HG03108 (cell line): Measurements from ENCODE around the gene FSD1L.
A peak's percentile ranks its signal among the peaks of the same experiment; 100 is the strongest.
"Not testable (repeated sequence)": the region's sequence is repeated elsewhere in the genome, so short reads cannot be mapped to it uniquely, and the experiment has no call there.

ENCODE experiments used
- ATAC-seq: cut with Tn5 transposase; IDR thresholded peaks from one replicate; pipeline ENCODE4 v1.9.1; 2021; ENCODE audit warnings: moderate library complexity; ENCODE audit not compliant: unreplicated experiment

FSD1L gene

DNA sequence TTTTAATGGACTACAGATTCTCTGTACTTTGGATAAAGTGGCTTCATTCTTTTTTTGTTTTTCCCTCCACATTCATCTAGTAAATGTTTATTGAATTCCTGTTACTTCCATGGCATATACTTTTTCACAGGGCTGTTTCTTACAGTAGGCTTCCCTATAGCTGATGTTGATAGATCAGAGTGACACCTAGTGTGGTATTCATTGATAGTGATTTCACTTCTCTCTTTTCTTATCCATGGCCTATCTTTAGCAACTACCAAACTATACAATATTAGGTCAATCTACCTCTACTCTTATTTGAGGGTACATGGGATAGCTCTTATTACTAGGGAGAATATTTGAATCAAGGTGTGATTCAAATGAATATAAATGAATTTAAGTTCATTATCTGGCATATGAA lies 35.8 kb downstream of the FSD1L start:
- ATAC-seq, result peak; percentile 81

DNA sequence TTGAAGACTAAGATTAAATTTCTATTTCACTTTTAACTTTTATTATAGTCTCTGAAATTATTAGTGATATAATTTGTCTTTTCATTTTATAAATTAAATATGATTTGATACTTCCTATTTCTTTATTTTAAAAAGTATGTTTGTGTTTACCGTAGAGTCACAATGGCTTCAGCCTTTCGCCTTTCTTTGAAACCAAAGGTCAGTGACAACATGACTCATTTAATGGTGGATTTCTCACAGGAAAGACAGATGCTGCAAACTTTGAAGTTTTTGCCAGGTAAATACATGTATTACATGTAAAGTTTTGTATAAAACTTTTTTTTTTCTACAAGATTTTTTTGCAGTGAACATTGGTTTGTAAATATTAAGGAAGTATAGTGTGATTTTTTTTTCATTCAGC lies 36.4 kb downstream of the FSD1L start:
- no peak for ATAC-seq

DNA sequence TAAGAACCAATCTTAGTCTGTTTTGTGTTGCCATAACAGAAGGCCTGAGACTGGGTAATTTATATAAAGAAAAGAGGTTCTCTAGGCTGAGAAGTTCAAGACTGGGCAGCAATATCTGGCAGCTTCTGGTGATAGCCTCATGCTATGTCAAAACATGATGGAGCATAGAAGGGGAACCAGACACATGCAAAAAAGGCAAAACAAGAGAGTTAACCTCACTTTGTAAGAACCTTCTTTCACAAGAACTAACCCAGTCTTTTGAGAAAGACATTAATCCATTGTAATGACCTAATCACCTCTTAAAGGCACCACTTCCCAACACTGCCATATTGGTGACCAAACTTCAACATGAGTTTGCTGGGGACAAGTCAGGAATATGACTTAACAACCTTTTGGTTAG lies 37.3 kb downstream of the FSD1L start:
- ATAC-seq, result no peak

DNA sequence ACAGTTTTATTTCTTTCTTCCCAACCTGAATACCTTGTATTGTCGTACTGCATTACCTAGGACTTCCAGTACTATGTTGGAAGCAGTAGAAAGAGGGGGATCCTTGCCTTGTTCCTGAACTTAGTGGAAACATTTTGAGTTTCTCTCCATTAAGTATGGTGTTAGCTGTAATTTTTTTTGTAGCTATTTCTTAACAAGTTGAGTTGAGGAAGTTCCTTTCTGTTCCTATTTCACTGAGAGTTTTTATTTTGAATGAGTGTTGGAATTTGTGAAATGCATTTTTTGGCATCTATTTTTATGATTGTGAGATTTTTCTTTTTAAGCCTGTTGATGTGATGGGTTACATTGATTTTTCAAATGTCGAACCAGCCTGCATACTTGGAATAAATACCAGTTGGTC lies 49.0 kb downstream of the FSD1L start:
- ATAC-seq, result no peak

DNA sequence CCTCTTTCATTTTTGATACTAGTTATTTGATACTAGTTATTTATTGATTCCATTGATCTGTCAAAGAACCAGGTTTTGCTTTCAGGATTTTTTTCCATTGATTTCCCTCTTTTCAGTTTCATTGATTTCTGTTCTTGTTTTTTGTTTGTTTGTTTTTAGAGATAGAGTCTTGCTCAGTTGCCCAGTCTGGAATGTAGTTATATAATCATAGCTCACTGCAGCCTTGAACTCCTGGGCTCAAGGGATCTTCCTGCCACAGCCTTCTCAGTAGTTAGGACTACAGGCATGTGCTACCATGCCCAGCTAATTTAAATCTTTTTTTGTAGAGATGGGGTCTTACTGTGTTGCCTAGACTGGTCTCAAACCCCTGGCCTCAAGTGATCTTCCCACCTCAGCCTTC lies 49.9 kb downstream of the FSD1L start:
- ATAC-seq, result no peak

DNA sequence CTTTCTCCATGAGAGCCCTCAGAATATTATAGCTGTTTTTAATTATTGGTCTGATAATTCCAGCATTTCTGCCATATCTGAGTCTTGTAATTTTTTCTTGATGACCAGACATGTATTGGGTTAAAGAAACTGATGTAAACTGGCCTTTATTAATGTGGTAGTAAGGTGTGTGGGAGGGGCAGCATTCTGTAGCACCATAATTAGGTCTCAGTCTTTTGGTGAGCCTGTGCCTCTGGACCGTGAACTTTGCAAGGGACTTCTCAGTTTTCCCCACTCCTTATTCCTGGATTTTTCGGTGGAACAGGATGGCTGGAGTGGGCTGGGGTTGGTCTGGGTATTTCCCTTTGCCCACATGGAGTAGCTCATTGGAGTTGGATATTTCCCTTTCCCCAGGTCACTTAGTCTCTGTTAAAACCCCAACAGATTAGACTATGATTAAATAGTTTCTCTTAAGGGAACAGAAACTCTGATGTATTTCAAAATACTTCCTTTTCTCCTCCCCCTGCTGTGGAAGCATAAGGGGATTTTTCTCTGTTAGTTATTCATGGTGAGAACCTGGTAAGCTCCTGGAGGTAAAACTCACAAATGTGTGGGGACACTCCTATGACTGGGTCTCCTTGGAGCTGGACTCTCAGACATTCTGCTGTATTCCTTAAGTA lies 52.4 kb downstream of the FSD1L start:
- ATAC-seq, result peak; percentile 80

DNA sequence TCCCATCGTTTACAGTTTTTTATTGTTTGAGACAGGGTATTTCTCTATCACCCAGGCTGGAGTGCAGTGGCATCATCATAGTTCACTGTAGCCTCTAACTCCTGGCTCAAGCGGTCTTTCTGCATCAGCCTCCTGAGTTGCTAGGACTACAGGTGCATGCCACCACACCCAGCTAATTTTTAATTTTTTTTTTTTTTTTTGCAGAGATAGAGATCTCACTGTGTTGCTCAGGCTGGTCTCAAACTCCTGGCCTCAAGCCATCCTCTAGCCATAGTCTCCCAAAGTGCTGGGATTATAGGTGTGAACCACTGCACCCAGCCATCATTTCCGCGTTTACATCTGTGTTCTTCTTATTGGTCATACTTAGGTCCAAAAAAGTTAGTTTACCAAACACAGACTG lies 53.6 kb downstream of the FSD1L start:
- no peak for ATAC-seq

DNA sequence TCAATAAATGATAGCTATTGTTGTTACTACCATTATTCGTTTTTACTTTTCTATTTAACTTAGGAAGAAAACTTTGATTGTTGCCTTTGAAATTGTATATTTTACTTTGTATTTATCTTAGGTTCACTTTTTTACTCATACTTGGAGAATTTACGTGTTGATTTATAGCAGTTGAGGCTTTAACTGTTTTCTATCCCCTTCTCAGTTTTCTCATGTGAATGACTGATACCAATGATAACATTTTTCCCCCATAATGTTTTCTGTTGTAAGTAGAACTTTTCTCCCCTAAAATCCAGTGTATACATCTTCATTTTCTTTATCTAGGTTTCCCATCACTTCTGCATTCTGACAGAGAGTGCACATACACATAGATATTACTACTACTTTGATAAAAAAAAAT lies 54.4 kb downstream of the FSD1L start:
- no peak for ATAC-seq

DNA sequence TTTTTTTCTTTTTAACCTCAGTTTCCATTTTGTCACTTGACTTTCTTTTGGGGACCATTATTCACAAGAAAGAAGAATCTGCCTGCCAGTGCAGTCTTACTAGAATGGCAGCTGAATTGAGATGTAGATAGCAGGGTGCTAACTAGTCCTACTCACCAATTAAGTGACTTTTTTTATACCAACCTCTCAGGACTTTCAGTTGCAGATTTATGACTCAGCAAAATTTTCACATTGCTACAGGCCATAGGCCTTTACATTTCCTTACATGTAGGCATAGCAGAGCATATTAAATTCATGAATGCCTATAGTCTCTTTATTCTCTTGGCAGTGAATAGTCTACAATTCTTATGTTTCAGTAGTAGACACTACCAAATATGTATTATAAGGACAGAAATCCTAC lies 56.0 kb downstream of the FSD1L start:
- no peak for ATAC-seq

DNA sequence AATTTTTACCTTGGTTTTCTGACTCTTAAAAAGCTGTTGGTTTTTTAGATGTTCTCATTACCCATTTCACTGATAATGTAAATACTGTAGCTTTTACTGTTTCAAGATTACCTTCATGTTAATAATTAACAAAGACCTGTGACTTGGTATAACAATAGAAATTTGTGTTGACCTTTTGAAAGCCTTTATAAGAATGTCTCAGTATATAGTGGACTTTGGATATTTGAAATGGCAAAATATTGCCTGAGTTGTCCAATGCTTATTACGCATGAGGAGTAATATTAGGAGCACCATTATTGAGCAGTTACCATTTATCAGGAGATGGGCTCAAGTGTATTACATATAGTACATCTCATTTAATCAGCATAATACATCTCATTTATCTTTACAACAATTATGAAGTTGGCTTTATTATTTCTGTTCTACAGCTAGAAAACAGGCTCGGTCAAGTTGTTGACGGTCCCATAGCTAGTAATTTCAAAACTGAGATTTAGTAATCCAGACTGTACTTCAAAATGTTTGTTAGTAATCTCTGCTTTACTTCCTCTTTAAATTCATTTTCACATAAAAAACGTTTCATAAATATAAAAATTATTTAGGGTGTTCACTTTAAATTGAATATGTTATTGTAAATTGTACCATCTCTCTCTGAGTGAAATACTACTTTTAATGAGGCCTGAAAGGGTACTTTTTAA lies 59.4 kb downstream of the FSD1L start:
- ATAC-seq, result no peak

DNA sequence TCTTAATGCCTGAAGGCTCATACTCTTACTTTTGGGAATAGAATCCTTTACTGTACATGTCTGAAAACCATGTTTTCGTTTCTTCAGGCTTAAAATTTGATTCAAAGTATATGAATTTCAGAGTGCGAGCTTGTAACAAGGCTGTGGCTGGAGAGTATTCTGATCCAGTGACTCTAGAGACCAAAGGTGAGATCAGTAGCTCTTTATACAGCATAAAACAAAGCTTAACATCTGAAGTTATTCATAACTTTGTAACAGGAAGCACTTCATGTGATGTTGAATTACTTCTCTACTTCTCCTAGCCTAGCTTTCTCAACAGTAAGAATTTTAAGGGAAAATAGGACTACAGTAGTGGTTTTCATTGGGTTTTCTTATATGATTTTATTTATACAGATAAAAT lies 60.7 kb downstream of the FSD1L start:
- no peak for ATAC-seq

DNA sequence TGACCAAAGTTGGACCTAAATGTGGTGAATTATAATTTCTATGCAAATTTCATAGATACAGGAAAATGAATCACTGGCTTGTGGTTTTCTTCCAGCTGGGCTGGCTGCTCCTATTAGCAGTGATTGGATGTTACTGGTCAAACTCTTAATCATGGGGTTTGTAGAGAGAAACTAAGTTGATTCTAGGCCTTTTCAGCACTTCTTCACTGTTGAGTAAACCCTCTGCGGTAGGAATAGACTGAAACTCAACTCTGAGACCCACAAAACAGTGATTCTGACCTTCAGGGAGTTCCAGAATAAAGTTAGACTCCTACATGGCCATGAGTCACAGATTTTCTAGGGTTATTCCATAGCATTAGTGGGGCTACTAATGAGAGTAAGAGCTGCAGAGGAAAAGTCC lies 62.2 kb downstream of the FSD1L start:
- no peak for ATAC-seq

DNA sequence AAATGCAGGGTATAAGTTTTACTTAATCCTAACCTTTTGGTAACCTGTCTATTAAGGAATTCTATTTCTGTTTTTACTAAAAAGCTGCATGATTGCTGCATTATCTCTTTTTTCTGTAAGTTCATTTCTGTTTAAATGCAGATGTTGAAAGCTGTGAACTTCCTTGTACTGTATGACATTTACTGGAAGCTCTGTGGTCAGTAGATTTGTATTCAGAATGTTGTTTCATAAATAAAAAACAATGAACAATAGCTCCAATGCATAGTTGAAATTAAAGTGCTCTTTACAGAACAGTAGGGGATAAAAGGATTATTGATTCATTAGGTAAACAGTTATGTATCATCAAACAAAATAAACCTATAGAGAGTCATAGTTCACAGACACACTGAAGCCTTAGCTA lies 63.6 kb downstream of the FSD1L start:
- ATAC-seq, result no peak

DNA sequence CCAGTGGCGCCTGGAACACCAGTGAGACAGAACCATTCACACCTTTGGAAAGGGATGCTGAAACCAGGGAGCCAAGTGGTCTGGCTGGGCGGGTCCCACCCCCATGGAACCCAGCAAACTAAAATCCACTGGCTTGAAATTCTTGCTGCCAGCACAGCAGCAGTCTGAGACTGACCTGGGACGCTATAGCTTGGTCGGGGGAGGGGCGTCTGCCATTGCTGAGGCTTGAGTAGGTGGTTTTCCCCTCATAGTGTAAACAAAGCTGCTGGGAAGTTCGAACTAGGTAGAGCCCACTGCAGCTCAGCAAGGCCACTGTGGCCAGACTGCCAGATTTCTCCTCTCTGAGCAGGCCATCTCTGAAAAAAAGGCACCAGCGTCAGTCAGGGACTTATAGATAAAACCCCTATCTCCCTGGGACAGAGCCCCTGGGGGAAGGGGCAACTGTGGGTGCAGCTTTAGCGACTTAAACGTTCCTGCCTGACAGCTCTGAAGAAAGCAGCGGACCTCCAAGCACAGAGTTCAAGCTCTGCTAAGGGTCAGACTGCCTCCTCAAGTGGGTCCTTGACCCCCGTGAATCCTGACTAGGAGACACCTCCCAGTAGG lies 68.1 kb downstream of the FSD1L start:
- no peak for ATAC-seq

DNA sequence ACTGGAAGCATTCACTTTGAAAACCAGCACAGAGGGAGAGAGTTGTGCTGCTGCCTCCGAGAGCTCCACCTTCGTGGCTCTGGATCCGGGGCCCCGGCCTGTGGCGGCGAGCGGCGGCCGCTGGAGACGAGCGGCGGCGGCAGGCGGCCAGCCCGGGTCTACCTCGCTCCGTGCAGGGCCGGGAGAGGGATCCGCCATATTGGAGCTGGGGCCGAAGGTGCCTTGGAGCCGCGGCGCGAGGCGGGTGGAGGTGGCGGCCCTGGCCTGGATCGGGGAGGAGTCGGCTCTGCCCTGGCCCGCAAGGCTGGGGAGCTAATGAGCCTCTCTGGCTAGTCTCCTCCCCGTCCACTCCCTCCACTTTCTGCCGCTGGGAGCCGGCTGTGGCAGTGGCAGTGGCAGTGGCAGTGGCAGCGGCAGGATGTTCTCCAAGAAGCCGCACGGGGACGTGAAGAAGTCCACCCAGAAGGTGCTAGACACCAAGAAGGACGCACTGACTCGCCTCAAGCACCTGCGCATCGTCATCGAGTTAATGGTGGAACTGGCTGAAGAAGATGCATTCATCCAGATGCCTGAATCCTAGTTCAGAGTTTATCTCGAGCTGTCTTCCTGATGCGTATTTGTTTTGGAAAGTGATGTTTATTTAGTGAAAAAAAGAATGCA lies 72.0 kb downstream of the FSD1L start:
- peak; percentile 46 for ATAC-seq

DNA sequence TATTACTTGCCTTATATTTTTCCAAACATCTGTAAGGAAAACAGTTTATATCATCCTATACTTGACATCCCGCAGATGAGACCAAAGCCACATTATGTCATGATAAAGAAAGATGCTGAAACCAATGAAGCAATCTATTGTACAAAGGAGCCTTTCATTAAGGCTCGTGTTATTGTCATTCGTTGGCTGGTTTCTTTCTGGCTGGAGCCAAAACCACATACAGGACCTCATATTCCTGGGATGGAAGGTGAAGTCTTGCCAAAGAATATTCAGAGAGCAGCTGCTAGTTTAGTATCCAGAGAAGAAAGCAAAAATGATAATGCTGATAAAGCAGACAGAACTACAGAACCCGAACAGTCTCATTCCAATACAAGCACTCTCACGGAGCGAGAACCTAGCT lies 73.2 kb downstream of the FSD1L start:
- ATAC-seq, result not testable (repeated sequence)

DNA sequence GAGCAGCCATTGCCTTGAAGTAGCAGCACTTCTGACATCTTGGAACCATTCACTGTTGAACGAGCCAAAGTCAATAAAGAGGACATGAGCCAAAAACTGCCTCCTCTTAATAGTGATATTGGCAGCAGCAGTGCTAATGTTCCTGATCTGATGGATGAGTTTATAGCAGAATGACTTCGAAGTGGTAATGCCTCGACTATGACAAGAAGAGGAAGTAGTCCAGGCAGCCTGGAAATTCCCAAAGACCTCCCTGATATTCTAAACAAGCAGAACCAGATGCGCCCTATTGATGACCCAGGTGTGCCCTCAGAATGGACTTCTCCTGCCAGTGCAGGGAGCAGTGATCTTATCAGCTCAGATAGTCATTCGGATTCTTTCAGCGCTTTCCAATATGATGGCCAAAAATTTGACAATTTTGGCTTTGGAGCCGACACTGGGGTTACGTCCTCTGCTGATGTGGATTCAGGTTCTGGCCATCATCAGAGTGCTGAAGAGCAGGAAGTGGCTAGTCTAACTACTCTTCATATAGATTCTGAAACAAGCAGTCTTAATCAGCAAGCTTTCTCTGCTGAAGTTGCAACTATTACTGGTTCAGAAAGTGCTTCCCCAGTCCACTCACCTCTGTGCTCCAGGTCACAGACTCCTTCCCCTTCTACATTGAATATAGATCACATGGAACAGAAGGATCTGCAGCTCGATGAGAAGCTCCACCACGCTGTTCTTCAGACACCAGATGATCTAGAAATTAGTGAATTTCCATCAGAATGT lies 75.0 kb downstream of the FSD1L start:
- ATAC-seq, result peak; percentile 86

DNA sequence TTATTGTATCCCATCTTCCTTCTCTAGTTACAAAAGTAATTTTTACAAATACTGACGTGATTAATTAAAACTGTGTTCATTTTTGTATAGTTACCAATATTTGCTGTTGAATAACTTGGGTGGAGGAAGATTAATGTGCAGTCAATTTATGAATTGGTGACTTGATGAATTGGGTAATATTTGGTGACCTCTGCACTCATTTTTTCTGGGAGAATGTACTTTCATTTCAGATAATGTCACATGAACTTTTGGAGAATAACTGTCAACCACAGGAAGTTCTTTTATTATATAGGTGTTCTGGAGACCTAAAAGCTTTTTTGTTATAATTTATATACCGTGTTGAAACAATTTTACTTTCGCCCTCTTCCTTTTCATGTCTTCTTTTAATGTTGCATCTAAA lies 83.7 kb downstream of the FSD1L start:
- ATAC-seq, result no peak

DNA sequence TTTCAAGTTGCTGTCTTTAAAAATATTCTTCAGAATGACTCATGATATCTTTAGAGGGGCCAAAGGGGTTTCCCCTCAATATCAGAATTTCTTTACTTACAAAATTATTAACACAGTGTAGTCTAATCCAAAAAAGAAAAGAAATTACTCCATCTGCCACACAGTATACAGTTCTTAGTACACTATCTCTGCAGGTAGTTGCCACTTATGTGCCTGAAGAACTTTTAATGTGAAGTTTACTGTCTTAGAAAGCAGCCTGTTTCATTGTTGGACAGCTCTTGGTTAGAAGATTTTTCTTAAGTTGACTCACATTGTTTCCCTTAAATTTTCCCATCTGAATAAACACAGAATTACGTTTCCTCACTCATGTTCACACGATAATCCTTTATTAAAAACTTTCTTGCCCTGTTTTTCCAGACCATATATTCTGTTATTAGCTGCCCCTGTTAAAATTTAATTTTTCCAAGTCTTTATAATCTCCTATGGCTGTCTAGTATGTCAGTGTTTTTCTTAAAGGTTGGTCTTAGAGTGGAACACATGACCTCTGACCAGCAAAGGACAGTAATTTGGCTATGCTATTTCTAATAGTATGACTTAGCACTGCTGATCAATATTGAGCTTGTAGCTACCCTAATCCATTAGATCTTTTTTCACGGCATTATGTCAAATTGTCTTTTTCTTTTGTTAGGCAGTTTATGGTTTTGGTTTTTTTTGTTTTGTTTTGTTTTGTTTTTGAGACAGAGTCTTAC lies 88.3 kb downstream of the FSD1L start:
- ATAC-seq, result peak; percentile 70

DNA sequence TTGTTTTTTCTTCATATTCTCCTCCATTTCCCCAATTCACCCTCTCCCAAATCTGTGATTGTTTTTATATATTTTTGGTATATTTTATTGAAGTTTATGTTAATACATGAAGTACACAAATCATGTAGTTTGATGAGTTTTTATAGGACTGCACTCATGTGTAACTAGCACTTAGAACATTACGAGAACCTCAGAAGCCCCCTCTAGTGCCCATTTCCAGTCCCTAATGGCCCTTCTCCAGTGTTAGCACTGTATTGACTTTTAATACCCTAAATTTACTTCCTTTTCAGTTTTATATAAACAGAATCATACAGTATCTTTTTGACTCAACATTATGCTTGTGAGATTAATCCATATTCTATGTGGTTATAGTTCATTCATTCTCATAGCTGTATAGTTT lies 91.6 kb downstream of the FSD1L start:
- ATAC-seq, result no peak

DNA sequence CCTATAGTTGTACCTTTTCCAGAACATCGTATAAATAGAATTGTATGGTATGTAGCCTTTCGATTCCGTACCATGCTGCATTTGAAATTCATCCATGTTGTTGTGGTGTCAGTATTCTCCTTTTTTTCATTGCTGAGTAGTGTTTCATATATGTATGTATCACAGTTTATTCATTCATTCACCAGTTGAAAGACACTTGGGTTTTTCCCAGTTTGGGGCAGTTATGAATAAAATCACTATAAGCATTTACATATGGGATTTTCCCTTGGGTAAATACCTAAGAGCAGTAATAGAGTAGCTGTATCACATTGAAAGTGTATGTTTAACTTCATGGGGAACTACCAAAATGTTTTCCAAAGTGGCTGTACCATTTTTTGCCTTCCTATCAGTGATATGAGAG lies 94.0 kb downstream of the FSD1L start:
- peak; percentile 82 for ATAC-seq
